ENCODE measurements around the gene SETBP1.

DNA sequence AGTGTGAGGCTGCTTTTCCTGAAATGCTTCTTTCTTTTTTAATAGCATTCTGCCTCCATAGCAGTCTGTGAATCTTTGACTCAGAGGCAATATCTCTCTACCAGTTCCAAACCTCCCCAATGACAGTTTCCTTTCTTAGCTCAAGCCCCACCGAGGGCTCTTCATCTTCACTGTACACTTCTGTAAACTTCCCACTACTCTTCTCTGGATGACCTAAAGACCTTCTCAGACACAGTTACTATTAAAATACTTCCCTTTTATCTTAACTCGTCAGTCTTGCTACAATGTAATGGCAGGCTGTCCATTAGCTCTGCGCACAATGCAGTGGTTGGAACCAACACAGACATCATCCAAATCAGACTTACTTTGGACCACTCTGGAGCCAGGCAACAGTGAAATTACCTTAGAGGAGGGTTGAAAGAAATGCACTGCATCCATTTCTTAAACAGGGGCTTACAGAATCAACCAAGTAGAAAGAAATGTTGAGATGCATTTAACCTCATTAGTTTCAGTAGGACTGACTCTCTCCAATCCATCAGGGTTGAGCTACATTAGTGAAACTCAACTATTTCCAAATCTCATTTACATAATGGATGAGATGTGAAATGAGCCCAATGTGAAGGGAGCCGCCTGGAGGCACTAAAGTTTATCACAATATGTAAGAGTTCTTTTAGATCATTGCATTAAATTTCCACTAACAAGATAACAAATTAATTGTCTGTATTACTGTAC, 343.8 kb downstream of the SETBP1 start:
- TF ChIP-seq SP1 (IDR thresholded peaks at IDR 0.05; ENCODE audit: low read depth) (no peak), YY1 (IDR thresholded peaks at IDR 0.05; ENCODE audit: extremely low read depth, insufficient replicate concordance, low read depth, low read length) (no peak), EZH2 (IDR thresholded peaks at IDR 0.05) (no peak), RAD21 (IDR thresholded peaks at IDR 0.05; ENCODE audit: low read depth) (no peak), POLR2AphosphoS5 (IDR thresholded peaks at IDR 0.05; ENCODE audit: low read depth, low read length) (no peak)
- TF ChIP-seq, protein P1, sequence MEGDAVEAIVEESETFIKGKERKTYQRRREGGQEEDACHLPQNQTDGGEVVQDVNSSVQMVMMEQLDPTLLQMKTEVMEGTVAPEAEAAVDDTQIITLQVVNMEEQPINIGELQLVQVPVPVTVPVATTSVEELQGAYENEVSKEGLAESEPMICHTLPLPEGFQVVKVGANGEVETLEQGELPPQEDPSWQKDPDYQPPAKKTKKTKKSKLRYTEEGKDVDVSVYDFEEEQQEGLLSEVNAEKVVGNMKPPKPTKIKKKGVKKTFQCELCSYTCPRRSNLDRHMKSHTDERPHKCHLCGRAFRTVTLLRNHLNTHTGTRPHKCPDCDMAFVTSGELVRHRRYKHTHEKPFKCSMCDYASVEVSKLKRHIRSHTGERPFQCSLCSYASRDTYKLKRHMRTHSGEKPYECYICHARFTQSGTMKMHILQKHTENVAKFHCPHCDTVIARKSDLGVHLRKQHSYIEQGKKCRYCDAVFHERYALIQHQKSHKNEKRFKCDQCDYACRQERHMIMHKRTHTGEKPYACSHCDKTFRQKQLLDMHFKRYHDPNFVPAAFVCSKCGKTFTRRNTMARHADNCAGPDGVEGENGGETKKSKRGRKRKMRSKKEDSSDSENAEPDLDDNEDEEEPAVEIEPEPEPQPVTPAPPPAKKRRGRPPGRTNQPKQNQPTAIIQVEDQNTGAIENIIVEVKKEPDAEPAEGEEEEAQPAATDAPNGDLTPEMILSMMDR (IDR thresholded peaks at IDR 0.05 in 2 of 3, conservative IDR thresholded peaks at IDR 0.05 in 1 of 3; ENCODE audit: borderline replicate concordance in 1 of 3, insufficient read depth in 1 of 3, low read depth in 2 of 3, low read length in 2 of 3): no peak
